HG02884 (cell line): ENCODE measurements around the gene ROBO3.

Experiments
- ATAC-seq: cut with Tn5 transposase; IDR thresholded peaks from one replicate; pipeline ENCODE4 v1.9.1; 2021; ENCODE audit warnings: mild to moderate bottlenecking, moderate library complexity; ENCODE audit not compliant: unreplicated experiment

ROBO3 gene

DNA sequence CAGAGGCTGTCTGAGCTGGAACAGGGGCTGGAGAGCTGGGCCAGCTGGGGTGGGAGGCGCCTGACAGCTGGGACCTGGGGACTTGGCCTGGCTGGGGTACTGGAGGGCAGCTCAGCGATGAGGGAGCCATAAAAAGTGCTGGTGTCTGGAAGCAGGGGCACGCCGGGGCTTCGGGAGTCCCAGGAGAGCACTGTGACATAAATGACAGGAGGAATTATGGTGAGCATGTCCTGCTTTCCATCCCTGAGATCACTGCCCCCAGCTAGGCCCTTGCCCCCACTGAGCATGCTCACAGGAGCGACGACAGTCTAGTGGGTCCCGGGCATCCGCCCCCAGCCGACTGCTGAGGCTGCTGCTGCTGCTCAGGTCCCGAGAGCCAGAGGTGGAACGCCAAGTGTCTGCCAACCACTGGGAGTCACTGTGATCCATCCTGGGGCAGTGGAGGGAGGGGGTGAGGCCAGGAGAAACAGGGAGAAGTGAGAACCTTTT is 26.2 kb downstream of the ROBO3 start:
- no peak for ATAC-seq

- ATAC-seq: no peak
Observed at GRCh38 chr11:124892146-124892545, 26.9 kb downstream of the ROBO3 start.

- no peak for ATAC-seq
Observed at GRCh38 chr11:124892750-124893454, 27.7 kb downstream of the ROBO3 start.

DNA sequence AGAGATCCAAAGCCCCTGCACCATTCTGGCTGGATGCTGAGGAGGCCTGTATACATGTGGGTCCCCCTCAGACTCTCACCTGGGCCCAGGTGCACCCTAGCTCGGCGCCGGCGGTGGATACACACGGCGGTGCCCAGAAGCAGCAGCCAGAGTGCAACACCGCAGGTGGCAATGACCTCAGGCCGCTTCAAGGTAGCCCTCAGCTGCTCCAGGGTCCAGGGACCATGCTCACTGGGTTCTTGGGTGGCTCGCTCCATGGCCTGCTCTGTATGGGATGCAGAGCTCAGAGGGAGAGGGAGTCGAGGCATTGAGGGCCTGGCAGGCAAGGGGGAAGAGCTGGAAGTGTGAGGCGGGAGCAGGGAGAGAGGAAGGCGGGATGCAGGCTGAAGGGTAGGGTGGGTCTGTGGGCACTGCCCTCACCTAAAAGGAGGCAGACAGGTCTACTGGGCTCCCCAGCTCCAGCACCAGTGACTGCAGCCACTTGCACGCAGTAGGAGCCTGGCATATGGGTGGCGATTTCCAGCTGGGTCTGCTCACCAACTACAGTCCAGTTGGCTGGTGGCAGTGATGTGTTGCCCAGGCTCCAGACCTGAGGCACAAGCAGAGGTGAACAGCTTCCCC is 28.7 kb downstream of the ROBO3 start:
- ATAC-seq: no peak

GRCh38 chr11:124894606-124895430 is 29.6 kb downstream of the ROBO3 start:
- no peak for ATAC-seq

- no peak for ATAC-seq
Observed at GRCh38 chr11:124895471-124895971, 30.3 kb downstream of the ROBO3 start.

- no peak for ATAC-seq
Observed at GRCh38 chr11:124896071-124896750, 31.0 kb downstream of the ROBO3 start.

GRCh38 chr11:124896821-124897391 is 31.7 kb downstream of the ROBO3 start:
- no peak for ATAC-seq

DNA sequence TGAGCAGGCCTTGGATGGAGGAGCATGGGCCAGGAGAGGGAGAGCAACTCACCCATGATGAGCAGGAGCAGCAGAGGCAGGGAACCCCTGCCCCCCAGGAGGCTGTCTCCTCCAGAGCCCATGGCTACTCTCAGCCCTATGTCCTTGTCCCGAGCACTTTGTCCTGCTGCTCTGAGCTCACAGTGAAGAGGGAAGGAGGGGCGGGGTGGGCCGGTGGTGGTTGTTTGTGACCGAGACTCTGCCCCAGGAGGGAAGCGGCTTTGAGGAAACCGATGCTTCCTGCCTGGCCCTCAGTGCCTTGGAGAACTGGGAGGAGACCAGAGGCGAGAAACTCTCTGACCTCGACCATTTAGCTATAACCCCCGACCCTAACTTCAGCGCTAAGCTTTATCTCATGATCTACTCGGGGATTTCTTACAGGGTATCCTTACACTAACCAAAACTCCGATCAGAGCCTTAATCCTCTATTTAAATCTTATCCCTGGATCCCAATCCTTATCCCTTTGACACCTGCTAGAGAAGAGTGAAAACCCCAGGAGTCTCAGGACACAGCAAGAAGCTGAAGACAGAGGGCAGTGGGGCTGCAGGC is 32.5 kb downstream of the ROBO3 start, which contains the start of gene ROBO4:
Gene ROBO4, minus strand, starts transcription at position 192 of the 589 bp plus-strand sequence. Its CDS starts 70 bp downstream, at position 122.
- no peak for ATAC-seq

DNA sequence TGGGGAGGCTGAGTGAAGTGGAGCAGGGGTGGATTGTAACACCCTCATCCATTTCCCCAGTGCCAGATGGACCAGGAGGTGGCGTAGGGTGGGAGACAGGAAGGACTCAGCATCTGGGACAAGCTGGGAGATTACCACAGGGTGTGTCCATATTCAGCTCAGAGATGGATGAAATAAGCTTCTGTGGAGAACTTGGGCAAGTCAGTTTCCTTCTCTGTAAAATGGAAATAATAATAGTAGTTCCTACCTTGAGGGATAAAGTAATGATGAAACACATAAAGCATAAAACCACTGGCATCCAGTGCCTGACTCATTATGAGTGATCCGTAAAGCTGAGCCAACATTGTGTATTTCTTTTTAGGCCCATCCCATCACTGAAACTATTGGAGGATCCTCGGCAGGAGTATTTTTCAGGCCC is 33.0 kb downstream of the ROBO3 start:
- ATAC-seq: no peak

- ATAC-seq: no peak
Observed at GRCh38 chr11:124898711-124899110, 33.5 kb downstream of the ROBO3 start.

DNA sequence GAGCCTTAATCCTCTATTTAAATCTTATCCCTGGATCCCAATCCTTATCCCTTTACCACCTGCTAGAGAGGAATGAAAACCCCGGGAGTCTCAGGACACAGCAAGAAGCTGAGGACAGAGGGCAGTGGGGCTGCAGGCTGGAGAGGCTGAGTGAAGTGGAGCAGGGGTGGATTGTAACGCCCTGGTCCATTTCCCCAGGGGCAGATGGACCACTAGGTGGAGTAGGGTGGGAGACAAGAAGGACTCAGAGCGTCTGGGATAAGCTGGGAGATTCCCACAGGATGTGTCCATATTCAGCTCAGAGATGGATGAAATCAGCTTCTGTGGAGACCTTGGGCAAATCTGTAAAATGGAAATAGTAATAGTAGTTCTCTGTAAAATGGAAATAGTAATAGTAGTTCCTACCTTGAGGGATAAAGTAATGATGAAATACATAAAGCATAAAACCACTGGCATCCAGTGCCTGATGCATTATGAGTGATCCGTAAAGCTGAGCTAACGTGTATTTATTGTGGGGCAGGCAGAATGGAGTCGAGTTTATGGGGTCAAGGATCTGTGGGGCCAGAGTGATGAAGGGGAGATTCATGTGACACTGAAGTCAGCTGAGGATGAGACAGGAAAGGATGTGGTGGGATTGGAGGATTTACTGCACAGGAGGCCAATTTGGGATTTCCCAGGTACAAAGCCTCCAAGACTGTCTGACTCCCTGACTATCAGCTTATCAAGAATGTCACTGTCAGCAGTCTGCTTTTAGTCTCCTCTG is 34.3 kb downstream of the ROBO3 start:
- ATAC-seq: no peak

- ATAC-seq: no peak
Observed at GRCh38 chr11:124900464-124900863, 35.2 kb downstream of the ROBO3 start.

DNA sequence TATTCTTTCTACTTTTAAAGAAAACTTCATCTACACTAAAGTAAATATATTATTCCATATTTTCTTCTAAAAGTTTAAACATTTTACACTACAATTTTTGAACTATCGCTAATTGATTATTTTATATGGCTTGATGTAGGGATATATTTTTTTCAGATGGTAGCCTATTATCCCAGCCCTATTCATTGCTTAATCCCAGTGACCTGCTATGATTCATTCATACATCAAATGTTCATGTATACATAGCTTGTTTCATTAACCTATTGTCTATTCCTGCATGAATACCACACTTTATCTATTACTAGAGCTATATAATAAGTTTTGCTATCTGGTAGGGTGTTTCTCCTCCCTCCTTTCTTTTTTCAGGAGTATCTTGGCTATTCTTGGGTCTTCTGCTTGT is 37.4 kb downstream of the ROBO3 start:
- no peak for ATAC-seq

DNA sequence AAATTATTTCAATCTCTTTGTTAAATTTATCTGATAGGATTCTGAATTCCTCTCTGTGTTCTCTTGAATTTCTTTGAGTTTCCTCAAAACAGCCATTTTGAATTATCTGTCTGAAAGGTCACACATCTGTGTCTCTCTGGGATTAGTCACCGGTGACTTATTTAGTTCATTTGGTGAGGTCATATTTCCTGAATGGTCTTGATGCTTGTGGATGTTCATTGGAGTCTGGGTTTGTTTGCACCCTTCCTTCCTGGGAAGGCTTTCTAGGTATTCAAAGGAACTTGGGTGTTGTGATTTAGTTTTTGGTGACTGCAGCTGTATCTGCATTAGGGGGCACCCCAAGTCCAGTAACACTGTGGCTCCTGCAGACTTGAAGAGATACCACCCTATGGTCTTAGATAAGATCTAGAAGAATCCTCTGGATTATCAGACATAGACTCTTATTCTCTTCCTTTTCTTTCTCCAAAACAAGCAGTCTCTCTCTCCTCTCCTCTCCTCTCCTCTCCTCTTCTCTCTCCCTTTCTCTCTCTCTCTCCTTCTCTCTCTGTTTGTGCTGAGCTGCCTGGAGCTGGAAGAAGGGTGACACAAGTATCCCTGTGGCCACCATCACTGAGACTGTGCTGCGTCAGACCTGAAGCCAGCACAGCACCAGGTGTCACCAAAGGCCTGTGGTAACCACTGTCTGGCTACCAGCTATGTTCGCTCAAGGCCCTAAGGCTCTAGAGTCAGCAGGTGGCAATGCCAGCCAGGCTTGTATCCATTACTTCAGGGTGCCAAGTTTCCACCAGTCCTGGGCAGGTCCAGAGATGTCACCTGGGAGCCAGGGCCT is 50.5 kb downstream of the ROBO3 start:
- ATAC-seq: no peak

DNA sequence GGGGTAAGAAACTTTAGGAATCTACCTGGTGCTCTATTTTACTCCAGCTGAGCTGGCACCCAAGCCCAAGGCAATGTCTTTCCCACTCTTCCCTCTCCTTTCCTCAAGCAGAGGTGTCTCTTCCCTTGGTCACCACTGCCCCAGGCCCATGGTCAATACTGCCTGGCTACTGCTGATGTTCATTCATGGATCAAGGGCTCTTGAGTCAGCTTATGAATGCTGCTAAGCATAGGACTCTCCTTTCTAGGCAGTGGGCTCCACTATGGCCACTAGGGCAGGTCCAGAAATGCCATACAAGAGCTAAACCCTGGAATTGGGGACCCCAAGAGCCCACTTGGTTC is 51.1 kb downstream of the ROBO3 start:
- ATAC-seq: no peak

DNA sequence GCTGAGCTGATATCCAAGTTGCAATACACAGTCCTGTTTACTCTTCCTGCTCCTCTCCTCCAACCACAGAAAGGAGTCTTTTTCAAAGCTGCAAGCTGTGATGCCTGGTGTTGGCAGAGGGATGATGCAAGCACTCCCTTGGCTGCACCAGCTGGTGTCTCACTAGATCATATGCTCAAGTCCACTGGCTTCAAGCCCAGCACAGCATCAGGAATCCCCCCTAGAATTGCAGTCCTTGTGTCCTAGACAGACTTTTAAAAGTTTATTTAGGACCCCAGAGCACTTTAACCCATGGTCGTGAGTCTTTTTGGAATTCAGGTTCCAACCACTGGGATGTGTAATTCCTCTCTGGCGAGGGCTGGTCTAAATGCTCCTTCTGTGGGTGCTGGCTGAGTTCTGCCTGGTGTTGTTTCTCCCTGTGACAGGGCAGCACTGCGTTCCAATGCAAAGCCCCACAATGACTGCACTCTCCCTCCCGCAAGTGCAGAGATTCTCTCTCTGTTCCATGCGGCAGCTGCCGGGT is 51.9 kb downstream of the ROBO3 start:
- ATAC-seq: no peak

- ATAC-seq: no peak
Observed at GRCh38 chr11:124918950-124919349, 53.7 kb downstream of the ROBO3 start, which contains the start of gene HEPN1. Gene HEPN1 (plus strand): TSS chr11:124919250.
